Transverse colon (tissue), 4 donors: ENCODE results near the gene NACA2.

Source experiments
- CTCF ChIP-seq, 5 experiments: fragments of 200-600 bp in 3 of 5; fragments of 450-650 bp in 2 of 5; sonication (generic) in 3 of 5; IDR thresholded peaks; 1 replicate in 2 of 5; 2 replicates in 3 of 5; pipeline ENCODE4 v1.5.1; 2016 to 2017; ENCODE audit warnings: antibody characterized with exemption in 5 of 5, inconsistent platforms in 3 of 5, mild to moderate bottlenecking in 2 of 5, moderate library complexity in 1 of 5
- POLR2AphosphoS5 ChIP-seq, 3 donors: sonication (generic); formaldehyde crosslinking; IDR thresholded peaks; one replicate each; pipeline ENCODE4 v1.6.1; 2016; ENCODE audit warnings: antibody characterized with exemption in 3 of 3

- TF ChIP-seq CTCF (IDR thresholded peaks at IDR 0.05) (no peak), POLR2AphosphoS5 (IDR thresholded peaks at IDR 0.05) (no peak)
Observed at GRCh38 chr17:61599608-61600007, 8.6 kb upstream of the NACA2 start.
